HCT116 (cell line): ENCODE results near the gene PEX10. TPM values are rescaled to one million over a fixed set of nuclear protein-coding genes. Genes with fewer than 3 reads are reported as not detected.

Experiments
- ATAC-seq: fragments of 200-7000 bp; cut with Tn5 transposase; 2 replicates; pipeline ENCODE4 v1.9.1; 2020; ENCODE audit warnings: mild to moderate bottlenecking, moderate library complexity
- BruUV-seq: library from RNA; stranded (reverse); fragments of 400-500 nt; replicated peaks from 2 replicates; lab custom pipeline; 2021; lab: Mats Ljungman, UMichigan
- CTCF ChIA-PET: fragments of 300-600 bp; sonication (Branson Sonifier 250); formaldehyde crosslinking; loops from one replicate; lab custom pipeline; 2021; ENCODE audit warnings: antibody characterized with exemption; lab: Charles Lee
- POLR2A ChIA-PET: fragments of 300-600, 350-600 bp; sonication (Branson Sonifier 250); formaldehyde crosslinking; loops from one replicate; lab custom pipeline; 2021; ENCODE audit warnings: antibody characterized with exemption; lab: Charles Lee
- RAD21 ChIA-PET, 2 experiments: fragments of 300-600 bp; sonication (Branson Sonifier 250); formaldehyde crosslinking; loops; one replicate each; lab custom pipeline; 2023; ENCODE audit warnings: low total read pairs in 2 of 2; ENCODE audit not compliant: uncharacterized antibody in 2 of 2, unreplicated experiment in 2 of 2, low non-redundant PET in 1 of 2; lab: Charles Lee
- DNase-seq: peaks from one replicate; pipeline ENCODE4 v3.0.0-alpha.2; 2010; ENCODE audit warnings: low read depth, low spot score
- H2AFZ ChIP-seq: fragments of 200-600 bp; shearing (Covaris generic), sonication (generic); 2 replicates; pipeline ENCODE4 v1.6.1; 2017; ENCODE audit warnings: low read depth, mixed run types, mixed read lengths, antibody characterized with exemption, low read length; ENCODE audit not compliant: poor library complexity, severe bottlenecking
- H3K27ac ChIP-seq: 2 replicates; pipeline ENCODE4 v1.5.1; 2012; ENCODE audit warnings: low read depth, low read length
- H3K27me3 ChIP-seq: fragments of 200-600 bp; sonication (generic); 2 replicates; pipeline ENCODE4 v1.6.1; 2016; ENCODE audit warnings: mixed run types, low read length, mixed read lengths; ENCODE audit not compliant: insufficient read depth
- H3K36me3 ChIP-seq, 2 experiments: fragments of 200-500 bp in 1 of 2; fragments of 200-600 bp in 1 of 2; sonication (Bioruptor generic) in 1 of 2; sonication (generic) in 1 of 2; 2 replicates each; pipeline versions ENCODE4 v1.5.1 to v1.6.1; 2014 to 2016; ENCODE audit warnings: low read length in 2 of 2, inconsistent platforms in 1 of 2, mixed read lengths in 1 of 2, mixed run types in 1 of 2; ENCODE audit not compliant: insufficient read depth in 2 of 2, control insufficient read depth in 1 of 2
- H3K4me1 ChIP-seq, 2 experiments: fragments of 200-600 bp in 1 of 2; sonication (generic) in 1 of 2; 2 replicates each; pipeline versions ENCODE4 v1.5.1 to v1.6.1; 2012 to 2017; ENCODE audit warnings: low read length in 2 of 2, inconsistent platforms in 1 of 2, mild to moderate bottlenecking in 1 of 2, mixed read lengths in 1 of 2, mixed run types in 1 of 2, moderate library complexity in 1 of 2; ENCODE audit not compliant: insufficient read depth in 2 of 2, control insufficient read depth in 1 of 2
- H3K4me2 ChIP-seq: fragments of 200-600 bp; sonication (generic); 2 replicates; pipeline ENCODE4 v1.6.1; 2017; ENCODE audit warnings: mixed run types, low read length, mixed read lengths
- H3K4me3 ChIP-seq, 2 experiments: fragments of 200-600 bp in 1 of 2; sonication (generic) in 1 of 2; replicated peaks in 1 of 2; 2 replicates each; pipeline ENCODE4 v1.5.1; 2011 to 2016; ENCODE audit warnings: low read length in 2 of 2, control low read depth in 1 of 2, low read depth in 1 of 2, mild to moderate bottlenecking in 1 of 2, mixed read lengths in 1 of 2, mixed run types in 1 of 2
- H3K79me2 ChIP-seq: fragments of 200-600 bp; sonication (generic); 2 replicates; pipeline ENCODE4 v1.6.1; 2017; ENCODE audit warnings: mild to moderate bottlenecking, mixed run types, low read length, moderate library complexity, mixed read lengths; ENCODE audit not compliant: insufficient read depth
- H3K9ac ChIP-seq: fragments of 200-600 bp; sonication (generic); 2 replicates; pipeline ENCODE4 v1.6.1; 2016; ENCODE audit warnings: low read length, mixed read lengths
- H3K9me2 ChIP-seq: fragments of 200-600 bp; sonication (generic), shearing (Covaris generic); 2 replicates; pipeline ENCODE4 v1.6.1; 2017; ENCODE audit warnings: mixed run types, mild to moderate bottlenecking, moderate library complexity; ENCODE audit not compliant: insufficient read depth
- H3K9me3 ChIP-seq, 2 experiments: fragments of 200-500 bp in 1 of 2; fragments of 200-600 bp in 1 of 2; sonication (Bioruptor generic) in 1 of 2; sonication (generic) in 1 of 2; 2 replicates each; pipeline ENCODE4 v1.6.1; 2014 to 2017; ENCODE audit warnings: low read length in 2 of 2, mixed read lengths in 2 of 2, inconsistent platforms in 1 of 2, low read depth in 1 of 2, mild to moderate bottlenecking in 1 of 2, mixed run types in 1 of 2, moderate library complexity in 1 of 2; ENCODE audit not compliant: control insufficient read depth in 1 of 2, insufficient read depth in 1 of 2
- H4K20me1 ChIP-seq: fragments of 200-600 bp; sonication (generic), shearing (Covaris generic); 2 replicates; pipeline ENCODE4 v1.6.1; 2017; ENCODE audit warnings: mixed run types, mild to moderate bottlenecking, moderate library complexity; ENCODE audit not compliant: insufficient read depth
- CEBPB ChIP-seq: IDR thresholded peaks from 2 replicates; pipeline ENCODE4 v1.6.1; 2012; ENCODE audit warnings: low read depth
- CTCF ChIP-seq, 3 experiments: fragments of 200-600 bp in 1 of 3; sonication (generic) in 1 of 3; IDR thresholded peaks in 2 of 3; conservative IDR thresholded peaks in 1 of 3; 2 replicates each; pipeline ENCODE4 v1.5.1; 2012 to 2017; ENCODE audit warnings: low read depth in 2 of 3, low read length in 2 of 3, antibody characterized with exemption in 1 of 3, borderline replicate concordance in 1 of 3, control low read depth in 1 of 3, mild to moderate bottlenecking in 1 of 3, mixed read lengths in 1 of 3, mixed run types in 1 of 3, moderate library complexity in 1 of 3; ENCODE audit not compliant: insufficient read depth in 1 of 3
- EZH2phosphoT487 ChIP-seq: fragments of 200-600 bp; IDR thresholded peaks from 2 replicates; pipeline ENCODE4 v1.6.1; 2018; ENCODE audit warnings: antibody characterized with exemption, borderline replicate concordance
- POLR2A ChIP-seq: IDR thresholded peaks from 2 replicates; pipeline ENCODE4 v1.7.0; 2011; ENCODE audit warnings: borderline replicate concordance; ENCODE audit not compliant: insufficient read depth, insufficient read length; ENCODE audit errors: extremely low read depth
- RAD21 ChIP-seq: IDR thresholded peaks from 2 replicates; pipeline ENCODE4 v1.6.1; 2012; ENCODE audit warnings: low read depth, mild to moderate bottlenecking
- SP1 ChIP-seq: IDR thresholded peaks from 2 replicates; pipeline ENCODE4 v1.6.1; 2012; ENCODE audit warnings: low read depth
- TCF7L2 ChIP-seq: IDR thresholded peaks from 2 replicates; pipeline ENCODE4 v1.7.0; 2011; ENCODE audit warnings: borderline replicate concordance, inconsistent platforms; ENCODE audit not compliant: insufficient read depth, insufficient read length; ENCODE audit errors: extremely low read depth
- YY1 ChIP-seq: IDR thresholded peaks from 2 replicates; pipeline ENCODE4 v1.6.1; 2011; ENCODE audit warnings: low read length, low read depth, moderate library complexity, mild to moderate bottlenecking; ENCODE audit not compliant: insufficient replicate concordance; ENCODE audit errors: extremely low read depth
- ZNF274 ChIP-seq: fragments of 200-500 bp; sonication (Bioruptor generic); IDR thresholded peaks from 2 replicates; pipeline ENCODE4 v1.6.1; 2014; ENCODE audit warnings: mild to moderate bottlenecking, low read depth, low read length, inconsistent platforms
- intact Hi-C: fragments of 100-400 bp; cut with micrococcal nuclease; formaldehyde crosslinking; loops from 2 replicates; pipeline ENCODE4 v1.10.0; 2022
- total RNA-seq: library from RNA; stranded (reverse); gene quantifications from one replicate; pipeline ENCODE4 v1.2.1, GENCODE V29; 2021; ENCODE audit not compliant: unreplicated experiment

PEX10 gene
- total RNA-seq, 1 experiment from 2014 or later = 27.9 TPM

- H2AFZ ChIP-seq = no peak overlapping the region
- no peak for TF ChIP-seq CTCF (IDR thresholded peaks at IDR 0.05 in 2 of 3, conservative IDR thresholded peaks at IDR 0.05 in 1 of 3; ENCODE audit: borderline replicate concordance in 1 of 3, insufficient read depth in 1 of 3, low read depth in 2 of 3, low read length in 2 of 3)
- no peak for TF ChIP-seq EZH2phosphoT487
- TF ChIP-seq CEBPB = no peak
- no peak for TF ChIP-seq RAD21
- no peak for TF ChIP-seq YY1
- TF ChIP-seq ZNF274 = no peak
- TF ChIP-seq TCF7L2 = no peak
- TF ChIP-seq SP1 = no peak
- TF ChIP-seq POLR2A = no peak
- POLR2A ChIA-PET = no interaction called here
- H3K79me2 ChIP-seq = no peaks in the 10 kb centered on the region
- no TSS peak for BruUV-seq
- H3K9me3 ChIP-seq = no peaks in the 10 kb centered on the region
- no peaks in the 10 kb centered on the region for H3K36me3 ChIP-seq
- H3K27me3 ChIP-seq = no peaks in the 10 kb centered on the region
- H3K4me1 ChIP-seq = peaks cover 0 to 12% of the 10 kb centered on the region in 2 experiments; a peak in 2 of 4 replicates
- RAD21 ChIA-PET = no interaction called here
- intact Hi-C loops = no loop called here
- H3K9me2 ChIP-seq = no peaks in the 10 kb centered on the region
- no peaks in the 10 kb centered on the region for H4K20me1 ChIP-seq
- ATAC-seq (no peak), DNase-seq (no peak)
- CTCF ChIA-PET = no interaction called here
- no peak overlapping the region for H3K27ac ChIP-seq
- H3K4me3 ChIP-seq = no peak overlapping the region
- H3K4me2 ChIP-seq = no peak overlapping the region
- no peak overlapping the region for H3K9ac ChIP-seq
Observed at GRCh38 chr1:2447276-2448097, 35.1 kb upstream of the PEX10 start.
